ENCODE results near the gene PCNX3. TPM values are rescaled to one million over a fixed set of nuclear protein-coding genes. Genes with fewer than 3 reads are reported as not detected.
A peak's percentile ranks its signal among the peaks of the same experiment; 100 is the strongest.

PCNX3 gene
- total and polyA plus RNA-seq, 10 of the 15 experiments (the other 5 are each of a cell fraction or from before 2014, with no cell fraction given) = 0.03 to 46.6 (median 8.4) TPM

DNA sequence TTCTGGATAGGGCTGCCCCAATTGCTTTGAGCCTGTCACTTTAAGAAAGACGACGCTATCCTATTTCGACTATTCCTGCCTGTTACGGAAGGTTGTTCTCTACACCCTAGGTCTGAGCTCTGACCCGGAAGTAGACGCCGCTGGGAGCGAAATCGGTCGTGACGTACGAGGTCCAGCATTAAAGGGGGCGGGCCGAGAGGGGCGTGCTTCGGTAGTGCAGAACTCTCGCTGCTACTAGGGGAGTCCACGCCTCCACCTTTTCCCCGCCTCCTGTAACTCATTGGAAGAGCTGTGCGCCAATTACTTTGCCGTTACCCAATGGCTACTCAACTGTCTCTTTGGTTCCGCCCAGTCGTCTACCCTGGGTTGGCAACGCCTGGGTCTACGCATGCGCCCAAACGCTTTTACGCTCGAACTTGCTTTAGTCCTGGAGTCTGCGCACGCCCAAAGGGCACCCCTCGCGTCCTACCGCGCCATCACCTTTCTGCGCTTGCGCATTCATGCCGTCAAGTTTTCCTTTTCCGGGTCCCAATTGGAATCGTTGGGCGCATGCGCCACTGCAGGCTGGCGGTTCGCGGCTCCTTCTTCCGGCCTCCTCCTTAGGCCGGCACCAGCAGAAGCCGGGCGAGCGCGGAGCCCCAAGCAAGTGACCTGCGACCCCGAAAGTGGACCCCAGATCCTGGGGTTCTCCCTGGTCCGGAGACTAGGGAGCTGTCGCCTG lies at the start of gene PCNX3 (continued):
- TF ChIP-seq, protein P1, sequence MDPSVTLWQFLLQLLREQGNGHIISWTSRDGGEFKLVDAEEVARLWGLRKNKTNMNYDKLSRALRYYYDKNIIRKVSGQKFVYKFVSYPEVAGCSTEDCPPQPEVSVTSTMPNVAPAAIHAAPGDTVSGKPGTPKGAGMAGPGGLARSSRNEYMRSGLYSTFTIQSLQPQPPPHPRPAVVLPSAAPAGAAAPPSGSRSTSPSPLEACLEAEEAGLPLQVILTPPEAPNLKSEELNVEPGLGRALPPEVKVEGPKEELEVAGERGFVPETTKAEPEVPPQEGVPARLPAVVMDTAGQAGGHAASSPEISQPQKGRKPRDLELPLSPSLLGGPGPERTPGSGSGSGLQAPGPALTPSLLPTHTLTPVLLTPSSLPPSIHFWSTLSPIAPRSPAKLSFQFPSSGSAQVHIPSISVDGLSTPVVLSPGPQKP (IDR thresholded peaks at IDR 0.05; ENCODE audit: low read depth, low read length) = peak; percentile 74
- TF ChIP-seq, protein P2, sequence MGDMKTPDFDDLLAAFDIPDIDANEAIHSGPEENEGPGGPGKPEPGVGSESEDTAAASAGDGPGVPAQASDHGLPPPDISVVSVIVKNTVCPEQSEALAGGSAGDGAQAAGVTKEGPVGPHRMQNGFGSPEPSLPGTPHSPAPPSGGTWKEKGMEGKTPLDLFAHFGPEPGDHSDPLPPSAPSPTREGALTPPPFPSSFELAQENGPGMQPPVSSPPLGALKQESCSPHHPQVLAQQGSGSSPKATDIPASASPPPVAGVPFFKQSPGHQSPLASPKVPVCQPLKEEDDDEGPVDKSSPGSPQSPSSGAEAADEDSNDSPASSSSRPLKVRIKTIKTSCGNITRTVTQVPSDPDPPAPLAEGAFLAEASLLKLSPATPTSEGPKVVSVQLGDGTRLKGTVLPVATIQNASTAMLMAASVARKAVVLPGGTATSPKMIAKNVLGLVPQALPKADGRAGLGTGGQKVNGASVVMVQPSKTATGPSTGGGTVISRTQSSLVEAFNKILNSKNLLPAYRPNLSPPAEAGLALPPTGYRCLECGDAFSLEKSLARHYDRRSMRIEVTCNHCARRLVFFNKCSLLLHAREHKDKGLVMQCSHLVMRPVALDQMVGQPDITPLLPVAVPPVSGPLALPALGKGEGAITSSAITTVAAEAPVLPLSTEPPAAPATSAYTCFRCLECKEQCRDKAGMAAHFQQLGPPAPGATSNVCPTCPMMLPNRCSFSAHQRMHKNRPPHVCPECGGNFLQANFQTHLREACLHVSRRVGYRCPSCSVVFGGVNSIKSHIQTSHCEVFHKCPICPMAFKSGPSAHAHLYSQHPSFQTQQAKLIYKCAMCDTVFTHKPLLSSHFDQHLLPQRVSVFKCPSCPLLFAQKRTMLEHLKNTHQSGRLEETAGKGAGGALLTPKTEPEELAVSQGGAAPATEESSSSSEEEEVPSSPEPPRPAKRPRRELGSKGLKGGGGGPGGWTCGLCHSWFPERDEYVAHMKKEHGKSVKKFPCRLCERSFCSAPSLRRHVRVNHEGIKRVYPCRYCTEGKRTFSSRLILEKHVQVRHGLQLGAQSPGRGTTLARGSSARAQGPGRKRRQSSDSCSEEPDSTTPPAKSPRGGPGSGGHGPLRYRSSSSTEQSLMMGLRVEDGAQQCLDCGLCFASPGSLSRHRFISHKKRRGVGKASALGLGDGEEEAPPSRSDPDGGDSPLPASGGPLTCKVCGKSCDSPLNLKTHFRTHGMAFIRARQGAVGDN (IDR thresholded peaks at IDR 0.05) = no peak
- TF ChIP-seq, protein P3, sequence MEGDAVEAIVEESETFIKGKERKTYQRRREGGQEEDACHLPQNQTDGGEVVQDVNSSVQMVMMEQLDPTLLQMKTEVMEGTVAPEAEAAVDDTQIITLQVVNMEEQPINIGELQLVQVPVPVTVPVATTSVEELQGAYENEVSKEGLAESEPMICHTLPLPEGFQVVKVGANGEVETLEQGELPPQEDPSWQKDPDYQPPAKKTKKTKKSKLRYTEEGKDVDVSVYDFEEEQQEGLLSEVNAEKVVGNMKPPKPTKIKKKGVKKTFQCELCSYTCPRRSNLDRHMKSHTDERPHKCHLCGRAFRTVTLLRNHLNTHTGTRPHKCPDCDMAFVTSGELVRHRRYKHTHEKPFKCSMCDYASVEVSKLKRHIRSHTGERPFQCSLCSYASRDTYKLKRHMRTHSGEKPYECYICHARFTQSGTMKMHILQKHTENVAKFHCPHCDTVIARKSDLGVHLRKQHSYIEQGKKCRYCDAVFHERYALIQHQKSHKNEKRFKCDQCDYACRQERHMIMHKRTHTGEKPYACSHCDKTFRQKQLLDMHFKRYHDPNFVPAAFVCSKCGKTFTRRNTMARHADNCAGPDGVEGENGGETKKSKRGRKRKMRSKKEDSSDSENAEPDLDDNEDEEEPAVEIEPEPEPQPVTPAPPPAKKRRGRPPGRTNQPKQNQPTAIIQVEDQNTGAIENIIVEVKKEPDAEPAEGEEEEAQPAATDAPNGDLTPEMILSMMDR (IDR thresholded peaks at IDR 0.05 in 2 of 3, conservative IDR thresholded peaks at IDR 0.05 in 1 of 3; ENCODE audit: control insufficient read depth in 2 of 3, extremely low read depth in 1 of 3, insufficient read depth in 1 of 3, low read depth in 3 of 3, low read length in 3 of 3) = no peak
- no peak for TF ChIP-seq EED (IDR thresholded peaks at IDR 0.05; ENCODE audit: low read depth)
- peak; percentile 33; the same call in 1 of the 2 replicates for TF ChIP-seq CBFB (IDR thresholded peaks at IDR 0.05; ENCODE audit: low read depth)
- peak; percentile 59 to 99; a peak in 3 of 4 replicates for TF ChIP-seq SRF (IDR thresholded peaks at IDR 0.05; ENCODE audit: low read depth in 2 of 2, low read length in 2 of 2)
- TF ChIP-seq CHD2 (IDR thresholded peaks at IDR 0.05; ENCODE audit: borderline replicate concordance, low read depth, low read length) = peak; percentile 96
- TF ChIP-seq POLR2AphosphoS2 (IDR thresholded peaks at IDR 0.05; ENCODE audit: low read depth, low read length) = peak; percentile 81; the same call in 1 of the 2 replicates
- TF ChIP-seq, protein P4, sequence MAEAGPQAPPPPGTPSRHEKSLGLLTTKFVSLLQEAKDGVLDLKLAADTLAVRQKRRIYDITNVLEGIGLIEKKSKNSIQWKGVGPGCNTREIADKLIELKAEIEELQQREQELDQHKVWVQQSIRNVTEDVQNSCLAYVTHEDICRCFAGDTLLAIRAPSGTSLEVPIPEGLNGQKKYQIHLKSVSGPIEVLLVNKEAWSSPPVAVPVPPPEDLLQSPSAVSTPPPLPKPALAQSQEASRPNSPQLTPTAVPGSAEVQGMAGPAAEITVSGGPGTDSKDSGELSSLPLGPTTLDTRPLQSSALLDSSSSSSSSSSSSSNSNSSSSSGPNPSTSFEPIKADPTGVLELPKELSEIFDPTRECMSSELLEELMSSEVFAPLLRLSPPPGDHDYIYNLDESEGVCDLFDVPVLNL (IDR thresholded peaks at IDR 0.05; ENCODE audit: low read depth, low read length) = no peak
- peak in 1 of 2 experiments; percentile 57; a peak in 2 of 4 replicates for TF ChIP-seq EP300 (IDR thresholded peaks at IDR 0.05; ENCODE audit: borderline replicate concordance in 1 of 2, control insufficient read depth in 1 of 2, low read depth in 2 of 2, low read length in 2 of 2)
- no peak for TF ChIP-seq SUZ12 (IDR thresholded peaks at IDR 0.05; ENCODE audit: unreplicated experiment)
- TF ChIP-seq JUNB (IDR thresholded peaks at IDR 0.05) = no peak
- no peak for TF ChIP-seq BCL11A (IDR thresholded peaks at IDR 0.05; ENCODE audit: low read depth, low read length)
- TF ChIP-seq, protein P5, sequence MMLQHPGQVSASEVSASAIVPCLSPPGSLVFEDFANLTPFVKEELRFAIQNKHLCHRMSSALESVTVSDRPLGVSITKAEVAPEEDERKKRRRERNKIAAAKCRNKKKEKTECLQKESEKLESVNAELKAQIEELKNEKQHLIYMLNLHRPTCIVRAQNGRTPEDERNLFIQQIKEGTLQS (IDR thresholded peaks at IDR 0.05; ENCODE audit: borderline replicate concordance, extremely low read depth, low read depth, low read length) = no peak
- TF ChIP-seq ZNF217 (IDR thresholded peaks at IDR 0.05) = no peak
- TF ChIP-seq SMAD1 (IDR thresholded peaks at IDR 0.05; ENCODE audit: low read depth, partially characterized antibody) = no peak
- no peak for TF ChIP-seq ESRRA (IDR thresholded peaks at IDR 0.05; ENCODE audit: low read length)
- TF ChIP-seq MYB (IDR thresholded peaks at IDR 0.05; ENCODE audit: borderline replicate concordance, low read depth, low read length) = no peak
